NCI-H2227 (cell line): ENCODE results near the gene GADD45G.

Source experiments
- DNase-seq: peaks from one replicate; lab custom pipeline; 2025; ENCODE audit not compliant: unreplicated experiment; lab: John Stamatoyannopoulos, UW

The GADD45G gene

GRCh38 chr9:89648247-89649000 is 43.6 kb downstream of the GADD45G start:
- no peak for DNase-seq

- DNase-seq: no peak
Observed at GRCh38 chr9:89649039-89649691, 44.4 kb downstream of the GADD45G start.

DNA sequence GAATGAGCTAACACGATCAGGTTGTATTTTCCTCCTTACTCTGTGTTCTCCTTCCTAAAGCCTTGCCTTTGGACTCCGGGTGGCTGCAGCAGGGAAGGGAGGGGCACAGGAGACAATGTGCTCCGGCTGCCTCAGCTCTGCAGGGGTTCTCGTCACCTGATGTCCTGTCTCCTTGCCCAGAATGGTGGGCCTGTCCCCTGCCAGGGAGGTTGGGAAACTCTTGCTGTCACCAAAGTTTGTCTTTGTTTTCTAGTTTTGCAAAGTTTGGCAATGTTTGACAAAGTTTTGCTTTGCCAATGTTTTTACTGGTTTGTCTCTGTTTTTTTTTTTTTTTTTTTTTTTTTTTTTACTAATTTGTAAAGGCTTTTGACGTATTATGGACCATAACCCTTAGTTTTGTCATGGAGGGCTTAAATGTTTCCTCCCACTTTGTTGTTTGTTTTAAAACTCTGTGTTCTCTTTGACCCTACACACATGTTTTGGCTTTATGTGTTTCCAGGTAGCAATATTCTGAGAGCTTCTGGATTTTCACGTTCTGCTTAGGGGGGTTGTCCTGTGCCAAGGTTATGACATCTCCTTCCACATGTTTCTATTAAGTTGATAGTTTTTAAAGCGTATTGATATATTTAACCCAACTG is 49.3 kb downstream of the GADD45G start:
- DNase-seq: no peak

- no peak for DNase-seq
Observed at GRCh38 chr9:89655056-89655989, 50.5 kb downstream of the GADD45G start.
